ENCODE data around the gene MSMO1. TPM values are rescaled to one million over a fixed set of nuclear protein-coding genes. Genes with fewer than 3 reads are reported as not detected.

Gene MSMO1
- total RNA-seq, 2 donors from 2014 or later: 106 to 109 TPM

- H3K4me1 ChIP-seq (ENCODE audit: control insufficient read depth, insufficient read depth, low read length): peaks cover 27% of the 10 kb centered on the region
- H3K27ac Mint-ChIP-seq: peak overlapping the region; percentile 95
- H3K27me3 Mint-ChIP-seq (ENCODE audit: insufficient read depth): peaks cover 3% of the 10 kb centered on the region
- H3K36me3 Mint-ChIP-seq (ENCODE audit: low read depth): peaks cover 13% of the 10 kb centered on the region
- peak; percentile 75 for TF ChIP-seq CTCF (conservative IDR thresholded peaks at IDR 0.05)
- H3K27ac ChIP-seq (ENCODE audit: low read depth, low read length): peak overlapping the region; percentile 67
- peak overlapping the region; percentile 31 for H3K4me3 Mint-ChIP-seq
- no peaks in the 10 kb centered on the region for H3K9me3 ChIP-seq (ENCODE audit: control insufficient read depth, low read length)
- peak overlapping the region; percentile 72 for H3K9ac ChIP-seq (ENCODE audit: extremely low read depth, low read length, poor library complexity, severe bottlenecking)
- H3K36me3 ChIP-seq (ENCODE audit: control insufficient read depth, insufficient read depth, low read length): peaks cover 33% of the 10 kb centered on the region
- WGBS, 2 experiments (ENCODE audit: insufficient coverage in 1 of 2, insufficient read length in 1 of 2): 50% methylated on average over 1 of the region's 1 CpG; no CpG with 5 or more reads in 1 of the 2 experiments
- H3K4me1 Mint-ChIP-seq: peaks cover 60% of the 10 kb centered on the region
- H3K4me3 ChIP-seq (ENCODE audit: low read length): peak overlapping the region; percentile 70
- H3K9me3 Mint-ChIP-seq: no peaks in the 10 kb centered on the region
- no peaks in the 10 kb centered on the region for H3K27me3 ChIP-seq (ENCODE audit: control insufficient read depth, insufficient read depth, low read length, poor library complexity, severe bottlenecking)
- DNase-seq: no peak
Observed at GRCh38 chr4:165384598-165384997, 57.1 kb downstream of the MSMO1 start.

GRCh38 chr4:165385126-165385525, 57.7 kb downstream of the MSMO1 start:
- Histone ChIP-seq H3K4me3 (ENCODE audit: low read length) (peak overlapping the region; percentile 70), H3K9ac (ENCODE audit: extremely low read depth, low read length, poor library complexity, severe bottlenecking) (peak overlapping the region; percentile 72), H3K27me3 (ENCODE audit: control insufficient read depth, insufficient read depth, low read length, poor library complexity, severe bottlenecking) (no peaks in the 10 kb centered on the region), H3K4me1 (ENCODE audit: control insufficient read depth, insufficient read depth, low read length) (peaks cover 27% of the 10 kb centered on the region), H3K9me3 (ENCODE audit: control insufficient read depth, low read length) (no peaks in the 10 kb centered on the region), H3K36me3 (ENCODE audit: control insufficient read depth, insufficient read depth, low read length) (peaks cover 36% of the 10 kb centered on the region), H3K27ac (ENCODE audit: low read depth, low read length) (no peak overlapping the region)
- Mint-ChIP-seq H3K27me3 (ENCODE audit: insufficient read depth) (no peaks in the 10 kb centered on the region), H3K4me1 (peaks cover 56% of the 10 kb centered on the region), H3K36me3 (ENCODE audit: low read depth) (peaks cover 13% of the 10 kb centered on the region), H3K27ac (peak overlapping the region; percentile 69), H3K9me3 (no peaks in the 10 kb centered on the region), H3K4me3 (no peak overlapping the region)
- TF ChIP-seq CTCF (conservative IDR thresholded peaks at IDR 0.05): no peak
- 96 to 100% methylated on average over 3 to 4 of the region's 4 CpGs for WGBS, 2 experiments (ENCODE audit: insufficient coverage in 1 of 2, insufficient read length in 1 of 2)
- DNase-seq: no peak

- no peak overlapping the region for H3K9ac ChIP-seq (ENCODE audit: extremely low read depth, low read length, poor library complexity, severe bottlenecking)
- DNase-seq: no peak
- Mint-ChIP-seq H3K27ac (no peak overlapping the region), H3K27me3 (ENCODE audit: insufficient read depth) (no peaks in the 10 kb centered on the region), H3K4me3 (no peak overlapping the region), H3K9me3 (no peaks in the 10 kb centered on the region), H3K4me1 (peaks cover 46% of the 10 kb centered on the region), H3K36me3 (ENCODE audit: low read depth) (peaks cover 13% of the 10 kb centered on the region)
- no peak overlapping the region for H3K4me3 ChIP-seq (ENCODE audit: low read length)
- H3K9me3 ChIP-seq (ENCODE audit: control insufficient read depth, low read length): no peaks in the 10 kb centered on the region
- peaks cover 27% of the 10 kb centered on the region for H3K4me1 ChIP-seq (ENCODE audit: control insufficient read depth, insufficient read depth, low read length)
- peaks cover 38% of the 10 kb centered on the region for H3K36me3 ChIP-seq (ENCODE audit: control insufficient read depth, insufficient read depth, low read length)
- TF ChIP-seq CTCF (conservative IDR thresholded peaks at IDR 0.05): no peak
- no peaks in the 10 kb centered on the region for H3K27me3 ChIP-seq (ENCODE audit: control insufficient read depth, insufficient read depth, low read length, poor library complexity, severe bottlenecking)
- no peak overlapping the region for H3K27ac ChIP-seq (ENCODE audit: low read depth, low read length)
- 100% methylated on average over 1 of the region's 1 CpG for WGBS, 2 experiments (ENCODE audit: insufficient coverage in 1 of 2, insufficient read length in 1 of 2)
Observed at GRCh38 chr4:165386328-165386727, 58.9 kb downstream of the MSMO1 start.
